Vagina (tissue), 2 donors: ENCODE measurements around the gene PSMG1.

Experiments
- POLR2A ChIP-seq, 2 donors: fragments of 450-650 bp; IDR thresholded peaks; one replicate each; pipeline ENCODE4 v1.6.1; 2017; ENCODE audit warnings: antibody characterized with exemption in 2 of 2, mild to moderate bottlenecking in 2 of 2, moderate library complexity in 2 of 2
- POLR2AphosphoS5 ChIP-seq, 2 donors: sonication (generic); formaldehyde crosslinking; IDR thresholded peaks; one replicate each; pipeline ENCODE4 v1.9.0; 2017; ENCODE audit warnings: antibody characterized with exemption in 2 of 2, mild to moderate bottlenecking in 2 of 2, low read depth in 1 of 2; ENCODE audit not compliant: insufficient read depth in 1 of 2
- TF ChIP-seq, protein P1 (sequence below), 3 experiments: fragments of 450-650 bp in 2 of 3; fragments of 200-600 bp in 1 of 3; sonication (generic) in 1 of 3; IDR thresholded peaks; one replicate each; pipeline ENCODE4 v1.5.1; 2017 to 2019; ENCODE audit warnings: antibody characterized with exemption in 3 of 3, mild to moderate bottlenecking in 2 of 3, moderate library complexity in 2 of 3

DNA sequence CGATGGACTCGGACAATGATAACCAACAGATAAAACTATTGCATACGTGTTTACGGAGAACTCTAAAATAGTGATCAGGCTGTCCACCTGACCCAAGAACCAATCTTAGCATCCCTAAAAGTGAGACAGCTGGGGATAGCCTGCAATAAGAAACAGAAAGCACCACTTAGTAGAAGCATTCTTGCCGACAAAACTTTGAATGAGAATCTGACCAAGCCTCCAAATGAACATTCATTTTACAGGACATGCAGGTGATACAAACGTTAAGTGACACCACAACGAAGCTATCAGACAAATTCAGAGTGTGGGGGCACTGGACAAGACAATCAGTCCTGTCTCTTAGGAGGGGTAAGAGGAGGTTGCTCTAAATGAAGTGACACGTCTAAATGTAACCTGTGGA, 1.2 kb downstream of the PSMG1 start:
- TF ChIP-seq POLR2AphosphoS5 (IDR thresholded peaks at IDR 0.05; ENCODE audit: insufficient read depth in 1 of 2, low read depth in 1 of 2) (no peak), POLR2A (IDR thresholded peaks at IDR 0.05) (no peak)
- TF ChIP-seq, protein P1, sequence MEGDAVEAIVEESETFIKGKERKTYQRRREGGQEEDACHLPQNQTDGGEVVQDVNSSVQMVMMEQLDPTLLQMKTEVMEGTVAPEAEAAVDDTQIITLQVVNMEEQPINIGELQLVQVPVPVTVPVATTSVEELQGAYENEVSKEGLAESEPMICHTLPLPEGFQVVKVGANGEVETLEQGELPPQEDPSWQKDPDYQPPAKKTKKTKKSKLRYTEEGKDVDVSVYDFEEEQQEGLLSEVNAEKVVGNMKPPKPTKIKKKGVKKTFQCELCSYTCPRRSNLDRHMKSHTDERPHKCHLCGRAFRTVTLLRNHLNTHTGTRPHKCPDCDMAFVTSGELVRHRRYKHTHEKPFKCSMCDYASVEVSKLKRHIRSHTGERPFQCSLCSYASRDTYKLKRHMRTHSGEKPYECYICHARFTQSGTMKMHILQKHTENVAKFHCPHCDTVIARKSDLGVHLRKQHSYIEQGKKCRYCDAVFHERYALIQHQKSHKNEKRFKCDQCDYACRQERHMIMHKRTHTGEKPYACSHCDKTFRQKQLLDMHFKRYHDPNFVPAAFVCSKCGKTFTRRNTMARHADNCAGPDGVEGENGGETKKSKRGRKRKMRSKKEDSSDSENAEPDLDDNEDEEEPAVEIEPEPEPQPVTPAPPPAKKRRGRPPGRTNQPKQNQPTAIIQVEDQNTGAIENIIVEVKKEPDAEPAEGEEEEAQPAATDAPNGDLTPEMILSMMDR (IDR thresholded peaks at IDR 0.05), result no peak
